Germinal center (tissue), 1 donor: ENCODE results near the gene BMP7.

Experiments used
- DNase-seq: peaks from one replicate; pipeline ENCODE4 v3.0.0; 2012; ENCODE audit warnings: mixed read lengths, low spot score

BMP7 gene

GRCh38 chr20:57266291-57267157 is at the start of gene BMP7:
Gene BMP7, minus strand, starts transcription at chr20:57266641. Its CDS starts 519 bp downstream, at chr20:57266122.
- peak; percentile 55 for DNase-seq

DNA sequence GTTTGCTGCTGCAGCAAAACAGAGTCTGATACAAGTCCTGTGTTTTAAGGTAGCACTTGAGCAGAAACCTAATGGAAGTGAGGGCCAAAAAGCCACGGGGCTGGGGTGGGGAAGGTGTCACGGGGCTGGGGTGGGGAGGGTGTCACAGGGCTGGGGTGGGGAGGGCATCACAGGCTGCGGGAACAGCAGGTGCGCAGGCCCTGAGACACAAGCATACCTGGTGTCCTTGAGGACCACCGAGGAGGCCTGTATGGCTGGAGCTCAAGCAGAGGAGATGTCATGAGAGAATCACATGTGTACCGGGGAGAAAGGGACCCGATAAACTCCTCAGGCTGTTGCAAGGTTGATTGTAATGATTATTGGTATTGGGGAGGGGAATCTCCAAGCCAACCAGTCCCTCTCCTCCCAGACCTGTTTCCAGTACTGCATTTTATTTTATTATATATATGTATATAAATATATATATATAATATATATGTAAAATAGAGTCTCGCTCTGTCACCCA is 49.6 kb upstream of the BMP7 start:
- peak; percentile 34 for DNase-seq

- DNase-seq, result peak; percentile 41
Observed at GRCh38 chr20:57315083-57315975, 48.9 kb upstream of the BMP7 start.

- no peak for DNase-seq
Observed at GRCh38 chr20:57313951-57314350, 47.5 kb upstream of the BMP7 start.

DNA sequence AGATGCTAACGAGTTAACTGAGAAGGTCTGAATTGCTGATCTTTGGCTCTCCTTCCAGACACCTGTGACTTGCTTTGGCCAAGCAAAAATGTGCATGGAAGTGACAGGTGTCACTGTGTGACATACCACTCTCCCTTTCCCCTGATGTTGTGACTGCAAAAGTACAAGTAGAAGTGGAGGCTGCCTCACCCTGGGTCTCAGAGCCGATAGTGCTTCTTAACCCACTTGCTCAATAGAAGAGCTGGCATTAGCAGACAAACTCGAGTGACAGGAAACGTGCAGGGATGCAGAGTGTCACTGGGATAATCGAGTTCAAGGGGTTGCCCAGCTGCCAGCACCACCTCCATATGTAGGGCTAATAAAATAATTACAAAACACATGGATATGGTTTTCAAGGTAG is 46.8 kb upstream of the BMP7 start:
- no peak for DNase-seq

DNA sequence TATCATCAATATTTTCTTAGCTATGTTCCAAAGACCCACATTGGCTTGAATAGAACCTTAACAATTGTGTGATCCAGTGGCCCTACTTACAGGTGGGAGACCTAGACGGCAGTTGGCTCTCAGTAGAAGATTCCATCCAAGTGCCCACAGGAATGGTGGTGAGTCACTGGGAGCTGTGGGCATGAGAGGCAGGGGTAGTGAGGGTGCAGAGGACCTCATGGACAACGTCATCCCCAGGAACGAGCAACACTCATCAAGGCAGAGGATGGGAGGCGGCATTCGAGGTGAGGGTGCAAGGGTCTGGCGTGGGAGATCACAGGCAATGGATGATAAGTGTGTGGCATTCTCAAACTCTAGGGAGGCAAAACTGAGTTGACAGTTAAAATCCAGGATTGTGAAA is 45.7 kb upstream of the BMP7 start:
- DNase-seq, result no peak

DNA sequence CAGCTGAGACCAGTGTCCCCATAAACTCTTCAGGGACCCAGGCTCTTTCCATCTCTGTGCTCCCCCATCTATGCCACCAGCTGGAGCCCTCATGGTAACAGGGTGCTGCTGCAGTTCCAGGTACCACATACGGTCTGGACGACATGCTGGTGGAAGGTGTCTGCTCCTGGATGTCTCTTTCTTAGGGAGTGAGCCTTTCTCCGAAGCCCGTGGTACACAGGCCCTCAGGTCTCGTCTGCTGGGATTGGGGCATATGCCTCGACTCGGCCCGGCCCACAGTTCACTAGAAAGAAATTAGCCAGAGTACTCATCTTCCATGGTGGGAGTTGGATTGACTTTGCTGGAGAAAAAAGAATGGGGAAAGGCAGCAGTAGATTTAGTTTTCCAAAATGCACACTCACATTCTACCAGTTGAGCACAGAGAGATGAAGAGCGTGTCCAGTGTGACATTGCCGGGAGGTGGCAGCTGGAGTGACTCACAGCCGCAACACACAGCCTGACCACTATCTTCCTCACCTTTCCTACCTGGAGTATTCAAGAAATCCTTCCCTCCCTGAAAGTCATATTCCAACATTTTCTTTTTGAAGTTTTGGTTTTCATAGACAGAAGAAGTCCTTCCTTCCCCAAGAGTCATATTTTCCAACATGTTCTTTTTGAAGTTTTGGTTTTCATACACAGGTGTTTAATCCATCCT is 44.5 kb upstream of the BMP7 start:
- no peak for DNase-seq

DNA sequence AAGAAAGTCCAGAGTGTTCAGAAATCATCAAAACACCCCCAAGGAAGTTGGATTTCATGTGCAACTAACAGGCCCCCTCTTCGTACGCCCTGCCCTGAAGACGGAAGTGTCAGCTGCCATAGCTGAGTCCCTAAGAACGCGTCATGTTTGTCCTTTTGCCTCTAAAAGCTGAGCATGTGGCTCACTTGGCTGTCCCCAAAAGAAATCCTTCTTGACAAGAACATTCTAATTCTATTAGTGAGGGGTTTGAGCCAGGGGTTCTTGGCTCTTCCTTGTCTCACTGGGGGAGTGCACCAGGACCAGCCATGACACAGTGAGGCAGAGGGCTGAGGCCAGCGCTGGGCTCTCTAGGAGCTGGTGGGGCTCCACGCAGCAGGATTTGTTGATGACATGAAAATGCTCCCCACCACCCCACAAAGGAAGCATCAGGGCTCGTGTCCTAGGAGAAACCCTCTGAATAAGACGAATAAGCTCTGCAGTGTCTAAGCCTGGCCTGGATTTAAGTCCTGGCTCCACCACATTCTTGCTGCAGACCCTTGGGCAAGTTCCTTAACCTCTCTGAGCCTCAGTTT is 43.2 kb upstream of the BMP7 start:
- DNase-seq, result no peak

- DNase-seq, result no peak
Observed at GRCh38 chr20:57308451-57309271, 42.2 kb upstream of the BMP7 start.

DNA sequence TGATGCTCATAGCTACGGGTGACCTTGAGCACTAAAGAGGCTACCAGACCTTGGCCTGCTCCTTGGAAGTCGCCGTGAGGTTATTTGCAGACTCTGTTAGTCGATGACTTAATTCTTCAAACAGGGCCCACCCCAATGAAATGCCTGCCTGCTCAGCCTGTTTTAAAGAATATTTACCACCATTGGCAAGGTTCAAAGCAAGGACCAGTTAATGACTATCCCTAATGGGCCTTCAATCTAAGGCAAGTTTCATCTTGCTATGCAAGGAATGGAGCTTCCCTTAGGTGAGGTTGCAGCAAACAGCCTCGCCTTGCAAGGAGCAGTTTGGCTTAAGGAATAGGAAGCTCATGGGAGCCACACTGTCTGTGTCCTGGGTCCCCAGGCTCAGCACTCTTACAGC is 40.3 kb upstream of the BMP7 start:
- DNase-seq, result no peak

GRCh38 chr20:57301026-57301425 is 34.6 kb upstream of the BMP7 start:
- DNase-seq, result no peak

DNA sequence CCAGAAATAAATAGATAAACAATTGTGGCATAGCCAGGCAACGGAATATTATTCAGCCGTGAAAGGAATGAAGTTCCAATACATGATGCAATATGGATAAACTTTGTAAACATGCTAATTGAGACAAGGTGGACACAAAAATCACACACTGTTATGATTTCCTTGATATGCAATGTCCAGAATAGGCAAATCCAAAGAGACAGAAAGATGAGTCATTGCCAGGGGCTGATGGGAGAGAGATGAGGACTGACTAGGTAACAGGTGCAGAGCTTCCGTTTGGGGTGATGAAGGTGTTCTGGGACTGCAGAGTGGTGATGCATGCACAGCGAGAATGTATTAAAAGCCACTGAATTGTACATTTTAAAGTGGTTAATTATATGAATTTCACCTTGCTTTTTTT is 32.0 kb upstream of the BMP7 start:
- no peak for DNase-seq

DNA sequence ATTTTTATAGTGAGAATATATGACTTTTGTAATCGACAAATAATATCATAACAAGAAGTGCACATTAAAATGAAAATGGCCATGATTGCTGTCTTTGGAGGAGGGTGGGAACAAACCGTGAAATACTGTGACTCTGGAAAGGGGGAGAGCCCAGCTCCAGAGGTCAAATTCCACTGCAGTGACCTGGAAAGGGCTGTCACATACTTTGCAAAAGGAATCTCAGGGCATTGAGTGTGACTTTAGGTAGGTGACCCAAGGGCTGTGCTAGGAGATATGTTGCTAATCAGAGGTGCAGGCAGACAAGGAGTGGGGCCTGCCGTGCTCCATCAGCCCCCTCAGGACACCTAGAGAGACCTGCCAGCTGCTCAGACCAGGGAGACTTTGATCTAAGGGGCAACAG is 28.1 kb upstream of the BMP7 start:
- no peak for DNase-seq

GRCh38 chr20:57293995-57294394 is 27.6 kb upstream of the BMP7 start:
- no peak for DNase-seq

DNA sequence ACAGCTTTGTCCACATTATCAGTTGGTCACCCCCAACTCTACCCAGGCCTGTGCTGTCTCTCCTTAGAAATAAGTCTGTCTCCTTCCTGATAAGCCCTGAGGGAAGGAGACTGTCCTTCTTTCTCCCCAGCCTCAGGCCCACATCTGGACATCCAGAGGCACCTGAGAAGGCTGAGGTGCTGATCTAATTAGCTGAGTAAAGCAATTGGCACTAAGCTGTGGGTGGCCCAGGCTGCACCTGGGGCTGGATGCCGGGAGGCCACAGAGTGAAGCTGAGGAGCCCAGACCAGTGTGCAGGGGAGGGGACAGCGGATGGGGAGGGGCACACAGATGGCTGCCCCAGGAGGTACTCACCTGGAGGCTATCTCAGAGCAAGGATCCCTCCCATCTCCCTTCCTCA is 26.2 kb upstream of the BMP7 start:
- no peak for DNase-seq

GRCh38 chr20:57291694-57292093 is 25.3 kb upstream of the BMP7 start:
- DNase-seq, result no peak

- no peak for DNase-seq
Observed at GRCh38 chr20:57291003-57291402, 24.6 kb upstream of the BMP7 start.

- no peak for DNase-seq
Observed at GRCh38 chr20:57290178-57290484, 23.7 kb upstream of the BMP7 start.

- no peak for DNase-seq
Observed at GRCh38 chr20:57289391-57290177, 23.1 kb upstream of the BMP7 start.

- no peak for DNase-seq
Observed at GRCh38 chr20:57288651-57289277, 22.3 kb upstream of the BMP7 start.
